GM21619 (cell line): ENCODE results near the gene ZNF529.
"Not testable (repeated sequence)": the region's sequence is repeated elsewhere in the genome, so short reads cannot be mapped to it uniquely, and the experiment has no call there.

ENCODE experiments used
- ATAC-seq: cut with Tn5 transposase; IDR thresholded peaks from one replicate; pipeline ENCODE4 v1.9.1; 2021; ENCODE audit not compliant: unreplicated experiment

Gene ZNF529

DNA sequence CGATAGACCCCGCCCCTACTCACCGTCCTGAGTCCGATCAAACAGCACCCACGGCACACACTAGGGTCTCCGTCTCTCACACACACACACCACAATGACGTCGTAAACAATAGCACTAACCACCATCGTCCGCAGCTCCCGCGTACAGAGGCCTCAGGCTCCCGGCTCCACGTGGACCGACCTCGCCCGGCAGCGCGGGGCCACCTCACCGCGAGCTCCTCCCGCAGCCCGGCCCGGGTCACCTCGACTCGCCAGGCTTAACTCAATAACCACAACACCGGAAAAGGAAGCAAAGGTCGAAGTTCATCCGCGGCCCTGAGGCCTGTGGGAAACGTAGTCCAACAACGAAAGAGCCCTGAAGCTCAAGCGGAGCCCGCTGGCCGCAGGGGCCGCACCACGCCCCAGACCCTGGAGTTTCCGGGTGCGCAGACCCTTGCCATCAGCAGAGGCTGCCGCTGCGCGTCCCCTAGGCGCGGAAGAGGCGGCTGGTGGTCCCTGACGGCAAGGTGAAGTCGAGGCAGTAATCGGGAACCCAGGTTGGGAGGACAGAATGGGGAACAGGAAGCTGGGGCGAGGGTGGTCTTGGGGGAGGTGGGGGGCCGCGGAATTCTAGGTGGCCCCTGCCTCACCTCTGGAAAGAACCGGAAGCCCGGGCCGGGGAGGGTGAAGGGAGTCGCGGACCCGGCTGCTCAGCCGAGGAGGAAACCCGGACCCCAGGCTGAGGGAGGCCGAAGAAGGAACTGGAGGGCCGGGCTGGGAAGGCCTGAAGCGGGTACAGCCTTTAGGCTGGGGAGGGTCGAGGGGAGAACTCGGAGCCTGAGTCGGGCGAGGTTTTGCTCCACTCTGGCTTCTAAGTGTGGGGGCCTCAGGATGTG is at the start of gene ZNF529:
Gene ZNF529 (minus strand): TSS at position 273 of the 875 bp plus-strand sequence. CDS start 946 bp downstream, outside the sequence.
- ATAC-seq = peak; percentile 95

DNA sequence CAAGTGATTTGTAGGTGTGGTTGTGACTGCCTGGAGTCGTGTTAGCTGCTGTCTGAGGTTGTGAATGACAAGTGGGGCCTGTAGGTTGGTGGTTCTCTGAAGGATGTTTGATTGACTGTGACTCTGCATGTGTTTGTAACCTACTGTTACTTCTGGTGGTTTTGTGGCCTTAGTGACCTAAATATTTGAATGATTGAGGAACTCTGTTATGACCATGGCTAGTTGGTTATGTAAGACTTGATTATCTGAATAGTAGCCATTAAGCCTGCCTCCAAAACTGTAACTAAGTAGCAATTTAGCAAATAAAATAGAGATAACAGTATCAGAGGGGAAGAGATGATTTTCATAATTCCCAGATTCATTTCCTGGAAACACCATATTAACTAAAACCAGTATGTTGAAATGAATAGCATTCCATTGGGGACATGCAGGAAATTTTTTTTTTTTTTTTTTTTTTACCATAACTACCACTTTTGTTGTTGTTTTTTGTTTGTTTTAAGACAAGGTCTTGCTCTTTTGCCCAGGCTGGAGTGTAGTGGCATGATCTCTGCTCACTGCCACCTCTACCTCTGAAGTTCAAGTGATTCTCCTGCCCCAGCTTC is 32.9 kb upstream of the ZNF529 start:
- ATAC-seq = no peak

DNA sequence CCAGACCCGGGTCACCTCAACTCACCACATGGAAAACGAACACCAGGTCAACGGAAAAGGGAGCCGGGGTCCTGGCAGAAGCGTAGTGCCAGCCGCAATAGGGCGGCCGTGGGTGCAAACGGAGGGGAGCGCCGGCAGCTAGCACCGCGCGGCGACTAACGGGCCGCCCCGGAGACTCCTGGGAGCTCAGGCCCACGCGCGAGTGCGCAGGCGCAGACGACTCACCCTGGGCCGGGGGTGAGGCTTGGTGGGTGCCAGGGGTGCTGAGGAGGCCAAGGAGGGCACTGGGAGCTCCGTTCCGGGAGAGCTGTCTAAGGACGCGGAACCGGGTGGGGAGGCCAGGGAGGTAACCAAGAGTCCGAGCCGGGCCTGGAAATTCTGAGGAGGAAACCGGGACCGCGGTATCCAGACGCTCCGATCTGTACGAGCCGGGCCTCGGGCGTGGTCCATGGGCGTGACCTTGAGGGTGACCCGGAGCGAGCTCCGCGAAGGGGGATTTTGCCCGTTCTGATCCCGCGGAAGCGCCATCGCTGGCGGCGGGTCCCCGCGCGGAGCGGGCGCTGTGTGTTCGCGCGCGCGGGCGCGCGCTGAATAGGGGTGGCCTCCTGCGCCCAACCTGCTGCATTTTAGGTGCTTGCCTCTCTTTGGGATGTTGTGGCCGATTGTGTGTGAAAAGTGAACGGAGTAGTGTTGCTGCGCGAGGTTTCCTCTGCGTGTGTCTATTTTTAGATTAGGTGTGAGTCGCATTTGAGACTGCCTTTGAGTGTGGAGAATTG is 32.2 kb upstream of the ZNF529 start, which contains the start of gene ZNF382:
Gene ZNF382 (plus strand): TSS at position 213 of the 776 bp plus-strand sequence. CDS start 4,602 bp downstream, outside the sequence.
- ATAC-seq = peak; percentile 55

DNA sequence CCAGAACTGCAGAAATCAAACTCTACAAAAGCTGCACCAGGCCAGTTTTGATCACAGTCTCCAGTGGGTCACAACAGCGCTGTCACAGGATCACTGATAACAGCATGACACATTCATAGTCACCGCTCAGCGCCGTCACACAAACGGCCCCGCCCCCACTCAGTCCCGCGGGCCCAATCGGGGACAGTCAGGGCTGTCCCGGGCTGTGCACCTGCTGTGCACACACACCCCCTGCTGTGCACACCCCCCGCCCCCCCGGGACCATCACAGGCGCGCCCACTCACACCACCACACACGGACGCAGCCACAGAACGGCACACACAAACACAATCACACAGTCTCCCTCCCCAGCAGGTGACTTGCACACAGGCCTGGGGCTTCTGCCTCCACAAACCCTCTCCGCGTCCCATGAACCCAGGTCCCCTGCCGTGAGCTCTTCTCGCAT is 31.6 kb upstream of the ZNF529 start:
- peak; percentile 76 for ATAC-seq

DNA sequence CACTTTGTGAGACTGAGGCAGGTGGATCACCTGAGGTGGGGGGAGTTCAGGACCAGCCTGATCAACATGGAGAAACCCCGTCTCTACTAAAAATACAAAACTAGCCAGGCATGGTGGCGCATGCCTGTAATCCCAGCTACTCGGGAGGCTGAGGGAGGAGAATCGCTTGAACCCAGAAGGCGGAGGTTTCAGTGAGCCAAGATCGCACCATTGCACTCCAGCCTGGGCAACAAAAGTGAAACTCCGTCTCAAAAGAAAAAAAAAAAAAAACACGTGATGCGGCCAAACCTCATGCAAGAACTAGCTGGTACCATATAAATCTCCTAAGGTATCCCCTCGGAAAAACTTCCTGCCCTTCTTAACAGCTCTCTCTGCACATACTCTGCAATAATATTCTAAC is 29.6 kb upstream of the ZNF529 start:
- not testable (repeated sequence) for ATAC-seq

DNA sequence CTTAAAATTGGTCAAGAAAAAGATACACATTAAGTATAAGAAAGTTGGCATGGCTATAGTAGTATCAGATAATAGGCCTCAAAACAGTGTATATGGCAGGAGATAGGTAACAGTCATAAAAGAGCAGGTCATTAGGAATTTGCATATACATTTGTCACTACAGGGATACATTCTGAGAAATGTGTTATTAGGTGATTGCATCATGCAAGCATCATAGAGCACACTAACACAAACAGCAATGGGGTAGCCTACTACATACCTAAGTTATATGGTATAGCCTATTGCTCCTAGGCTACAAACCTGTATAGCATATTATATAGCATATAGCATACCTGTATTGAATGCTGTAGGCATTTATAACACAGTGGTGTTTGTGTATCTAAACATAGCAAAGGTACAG is 6.2 kb upstream of the ZNF529 start:
- ATAC-seq = no peak

DNA sequence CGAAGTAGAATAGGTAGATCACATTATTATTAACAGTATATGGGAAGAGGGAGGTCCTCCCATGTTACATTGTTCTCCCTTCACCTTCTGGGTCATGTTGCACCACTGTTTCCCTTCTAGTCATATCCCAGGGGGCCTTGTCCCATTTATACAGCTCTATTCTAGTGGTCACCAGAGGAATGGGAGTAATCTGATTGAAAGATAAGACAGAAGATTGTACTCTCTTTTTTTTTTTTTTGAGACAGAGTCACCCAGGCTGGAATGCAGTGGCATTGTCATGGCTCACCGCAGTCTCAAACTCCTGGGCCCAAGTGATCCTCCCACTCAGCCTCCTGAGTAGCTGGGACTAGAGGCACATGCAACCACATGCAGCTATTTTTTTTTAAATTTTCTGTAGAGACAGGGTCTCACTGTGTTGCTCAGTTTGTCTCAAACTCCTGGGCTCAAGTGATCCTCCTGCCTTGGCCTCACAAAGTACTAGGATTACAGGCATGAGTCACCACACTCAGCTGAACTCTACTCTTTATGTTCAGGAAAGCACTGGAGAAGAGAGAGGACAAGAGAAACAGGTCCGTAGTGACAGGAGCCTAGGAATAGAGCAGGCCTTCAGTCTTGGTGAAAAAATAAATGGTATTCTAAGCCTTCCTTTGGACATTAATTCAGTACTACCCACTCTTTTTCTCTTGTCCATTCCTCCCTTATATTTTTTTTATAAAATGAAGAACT is 4.3 kb upstream of the ZNF529 start:
- no peak for ATAC-seq

DNA sequence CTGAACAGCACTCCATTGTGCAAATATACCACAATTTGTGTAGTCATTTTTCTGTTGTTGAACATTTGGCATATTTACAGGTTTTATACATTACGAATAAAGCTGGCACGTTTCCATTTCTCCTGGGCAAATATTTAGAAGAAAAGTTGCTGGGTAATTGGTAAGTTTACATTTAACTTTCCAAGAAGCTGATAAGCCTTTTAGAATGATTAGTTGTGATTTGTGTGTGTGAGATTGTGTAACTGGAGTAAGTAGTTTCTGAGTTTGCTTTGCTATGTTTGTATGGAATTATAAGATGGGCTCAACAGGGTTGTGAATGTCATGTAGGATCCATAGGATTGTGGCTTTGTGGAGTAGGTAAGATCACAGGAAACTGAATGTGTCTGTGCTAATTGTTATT is 1.6 kb upstream of the ZNF529 start:
- no peak for ATAC-seq

DNA sequence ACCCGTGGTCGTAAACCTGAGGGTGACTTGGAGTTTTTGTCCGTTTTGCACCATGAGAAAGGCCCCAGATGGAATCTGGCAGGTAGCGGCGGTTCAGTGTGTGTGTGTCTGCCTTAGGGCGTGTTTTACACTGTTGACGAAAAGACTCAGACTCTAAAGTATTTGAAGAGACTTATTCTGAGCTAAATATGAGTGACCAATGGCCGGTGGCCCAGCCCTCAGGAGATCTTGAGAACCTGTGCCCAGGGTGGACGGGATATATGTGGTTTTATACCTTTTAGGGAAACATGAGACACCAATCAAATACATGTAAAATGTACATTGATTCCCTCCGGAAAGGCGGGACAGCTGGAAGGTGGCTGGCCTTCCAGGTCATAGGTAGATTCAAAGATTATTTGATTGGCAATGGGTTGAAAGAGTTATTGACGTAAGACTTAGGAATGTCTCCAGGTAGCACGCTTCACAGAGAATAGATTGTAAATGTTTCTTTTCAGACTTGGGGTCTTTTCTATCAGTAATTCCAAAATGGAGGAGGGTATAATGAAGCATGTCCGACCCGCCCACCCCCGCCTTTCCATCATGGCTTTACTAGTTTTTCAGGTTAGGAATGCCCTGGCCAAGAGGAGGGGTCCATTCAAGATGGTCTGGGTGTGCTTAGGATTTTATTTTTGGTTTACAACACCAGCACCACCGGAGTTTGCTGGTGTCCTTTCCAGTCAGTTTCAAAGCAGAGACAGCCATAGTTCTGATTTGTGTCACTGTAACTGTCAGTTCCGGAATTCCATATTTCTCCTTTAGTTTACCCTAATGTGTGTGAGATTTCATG is 1.0 kb upstream of the ZNF529 start:
- ATAC-seq = no peak

DNA sequence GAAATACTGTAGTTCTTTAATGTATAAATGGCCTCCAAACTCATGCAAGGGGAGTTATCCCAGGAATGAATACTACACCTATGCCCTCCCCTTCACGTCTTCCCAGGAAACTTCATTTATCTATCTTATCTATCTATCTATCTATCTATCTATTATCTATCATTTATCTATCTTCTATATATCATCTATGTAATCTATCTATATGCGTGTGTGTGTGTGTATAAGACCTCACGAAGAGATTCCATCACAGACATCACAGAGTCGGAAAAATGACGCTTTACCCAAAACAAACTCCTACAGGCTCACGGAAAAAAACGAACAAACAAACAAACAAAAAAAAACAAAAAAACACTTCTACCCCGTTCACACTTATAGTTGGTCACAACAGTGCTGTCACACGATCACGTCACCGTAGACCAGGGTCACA is 486 bp downstream of the ZNF529 start:
- no peak for ATAC-seq

DNA sequence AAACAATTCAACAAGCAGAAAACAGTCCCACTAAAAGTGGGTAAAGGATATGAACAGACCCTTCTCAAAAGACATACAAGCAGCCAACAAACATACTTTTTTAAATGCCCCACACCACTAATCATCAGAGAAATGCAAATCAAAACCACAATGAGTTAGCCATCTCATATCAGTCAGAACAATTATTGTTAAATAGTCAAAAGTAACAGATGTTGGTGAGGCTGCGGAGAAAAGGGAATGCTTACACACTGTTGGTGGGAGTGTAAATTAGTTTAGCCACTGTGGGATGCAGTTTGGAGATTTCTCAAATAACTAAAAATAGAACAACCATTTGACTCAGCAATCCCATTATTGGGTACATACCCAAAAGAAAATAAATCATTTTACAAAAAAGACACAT is 8.7 kb downstream of the ZNF529 start:
- ATAC-seq = no peak

DNA sequence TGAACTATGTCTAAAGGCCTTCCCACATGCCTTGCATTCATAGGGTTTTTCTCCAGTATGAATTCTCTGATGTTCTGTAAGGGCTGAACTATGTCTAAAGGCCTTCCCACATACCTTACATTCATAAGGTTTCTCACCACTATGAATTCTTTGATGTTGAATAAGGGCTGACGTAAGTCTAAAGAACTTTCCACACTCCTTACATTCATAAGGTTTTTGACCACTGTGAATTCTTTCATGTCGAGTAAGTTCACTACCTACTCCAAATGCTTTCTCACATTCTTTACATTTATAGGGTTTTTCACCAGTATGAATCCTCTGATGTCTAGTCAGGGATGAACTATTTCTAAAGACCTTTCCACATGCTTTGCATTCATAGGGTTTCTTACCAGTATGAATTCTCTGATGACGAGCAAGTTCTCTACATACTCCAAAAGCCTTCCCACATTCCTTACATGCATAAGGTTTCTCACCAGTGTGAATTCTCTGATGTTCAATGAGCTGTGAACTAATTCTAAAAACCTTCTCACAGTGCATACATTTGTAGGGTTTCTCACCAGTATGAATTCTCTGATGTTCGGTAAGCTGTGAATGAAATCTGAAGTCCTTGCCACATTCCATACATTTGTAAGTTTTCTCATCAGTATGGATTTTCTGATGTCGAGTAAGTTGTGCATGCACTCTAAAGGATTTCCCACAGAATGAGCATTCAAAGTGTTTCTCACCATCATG is 25.9 kb downstream of the ZNF529 start:
- ATAC-seq = no peak

DNA sequence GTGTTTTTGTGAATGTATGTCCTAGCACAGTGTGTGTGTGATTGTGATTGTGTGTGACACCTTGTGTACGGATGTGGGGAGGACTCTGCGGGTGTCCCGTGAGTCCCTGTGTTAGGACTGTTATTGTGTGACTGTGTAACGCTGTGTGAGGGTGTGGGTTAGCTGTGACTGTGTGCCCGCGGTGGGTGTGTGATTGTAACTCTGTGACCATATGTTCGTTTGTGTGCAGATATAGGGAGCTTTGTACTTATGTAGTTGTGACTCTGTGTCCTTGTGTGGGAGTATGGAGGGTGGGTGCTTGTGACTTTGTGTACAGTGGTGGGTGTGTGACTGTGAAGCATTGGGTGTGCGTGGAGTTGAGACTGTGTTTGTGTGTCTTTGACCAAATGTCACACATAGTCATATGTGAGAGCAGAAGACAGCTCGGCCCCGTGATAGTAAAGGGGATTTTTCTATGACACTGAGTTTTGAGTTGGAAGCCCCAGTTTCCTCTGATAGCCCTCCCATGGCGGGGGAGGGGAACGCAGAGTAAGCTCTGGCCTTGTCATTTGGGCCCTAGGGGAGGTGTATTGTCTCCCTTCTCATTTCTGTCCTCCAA is 44.1 kb downstream of the ZNF529 start:
- peak; percentile 12 for ATAC-seq

DNA sequence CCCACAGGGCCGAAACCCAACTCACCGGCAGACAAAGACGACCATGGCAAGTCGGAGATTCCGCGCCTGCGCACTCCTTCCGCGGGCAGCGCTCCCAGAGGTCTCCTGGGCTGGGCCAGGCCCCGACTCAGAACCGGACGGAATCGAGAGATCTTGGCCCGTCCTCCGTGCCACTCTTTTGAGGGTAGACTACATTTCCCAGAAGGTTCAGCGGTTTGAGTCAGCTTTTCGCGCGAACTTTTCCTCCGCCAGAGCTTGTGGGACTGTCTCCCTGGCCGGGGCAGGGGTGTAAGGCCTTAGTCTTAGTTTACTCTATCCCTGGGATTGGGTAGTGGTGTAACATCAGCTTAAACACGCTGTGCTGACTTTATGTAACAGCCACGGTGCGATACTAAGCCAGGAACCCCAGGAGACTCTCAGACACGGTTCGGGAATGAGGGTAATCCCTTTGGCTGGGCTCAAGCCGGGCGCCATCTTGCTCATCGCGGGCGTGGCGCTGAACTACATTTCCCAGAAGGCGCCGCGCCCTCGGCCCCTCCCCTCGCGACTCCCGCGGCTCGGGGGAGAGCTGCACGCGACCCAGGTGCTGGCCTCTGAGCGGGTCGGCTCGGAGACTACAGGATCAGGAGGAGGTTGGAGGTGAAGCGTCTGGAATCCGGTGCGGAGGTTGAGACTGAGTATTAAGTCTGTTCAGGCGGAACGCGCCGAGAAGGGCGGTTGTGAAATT is 44.7 kb downstream of the ZNF529 start, which contains the start of gene ZNF260:
Gene ZNF260 (minus strand): TSS at position 78 of the 727 bp plus-strand sequence. CDS start 13,033 bp downstream, outside the sequence.
- ATAC-seq = peak; percentile 78

DNA sequence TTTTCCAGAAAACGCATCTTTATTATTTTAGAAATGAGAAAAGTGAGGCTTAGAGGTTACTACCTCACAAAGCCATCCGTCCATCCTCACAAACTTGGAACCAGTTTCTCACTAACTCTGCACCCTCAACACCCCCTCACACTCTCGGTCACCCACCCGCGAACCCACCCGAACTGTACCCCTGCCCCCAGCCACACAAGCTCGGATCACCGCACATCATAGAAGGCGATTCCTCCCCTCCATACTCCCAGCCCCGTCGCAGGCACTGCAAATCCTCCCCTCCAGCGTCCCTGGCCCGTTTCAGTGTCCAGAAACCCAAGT is 45.3 kb downstream of the ZNF529 start:
- no peak for ATAC-seq

DNA sequence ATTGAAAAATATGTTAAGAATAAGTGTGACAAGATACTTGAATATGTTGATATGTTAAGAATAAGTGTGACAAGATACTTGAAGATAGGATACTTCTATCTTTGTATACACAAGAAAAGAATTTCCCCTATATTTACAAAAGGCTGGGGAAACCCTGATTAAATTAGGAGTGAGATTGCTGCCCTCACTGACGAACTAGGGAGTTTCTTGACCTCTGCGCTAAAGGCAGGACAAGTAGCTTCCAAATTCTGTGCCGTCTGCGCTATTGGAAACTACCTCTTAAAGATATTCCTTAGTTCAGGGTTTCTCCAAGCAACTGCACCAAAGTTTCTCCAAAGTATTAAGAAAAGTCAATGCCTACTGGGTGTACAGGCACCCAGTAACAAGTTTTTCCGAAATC is 45.8 kb downstream of the ZNF529 start:
- no peak for ATAC-seq

DNA sequence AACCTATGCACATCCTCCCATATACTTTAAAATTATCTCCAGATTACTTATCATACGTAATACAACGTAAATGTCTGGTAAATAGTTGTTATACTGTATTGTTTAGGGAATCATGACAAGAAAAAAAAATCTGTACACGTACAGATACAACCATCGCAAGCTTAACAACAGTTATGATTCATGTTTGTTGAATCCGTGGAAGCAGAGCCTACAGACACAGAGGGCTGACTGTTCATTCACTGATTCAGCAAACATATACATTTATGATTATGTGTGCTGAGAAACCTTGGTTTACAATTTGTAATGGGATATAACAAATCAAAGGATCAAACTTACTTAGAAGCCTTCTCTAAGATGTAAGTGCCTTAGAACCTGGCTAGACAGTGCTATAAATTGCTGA is 46.5 kb downstream of the ZNF529 start:
- ATAC-seq = no peak

DNA sequence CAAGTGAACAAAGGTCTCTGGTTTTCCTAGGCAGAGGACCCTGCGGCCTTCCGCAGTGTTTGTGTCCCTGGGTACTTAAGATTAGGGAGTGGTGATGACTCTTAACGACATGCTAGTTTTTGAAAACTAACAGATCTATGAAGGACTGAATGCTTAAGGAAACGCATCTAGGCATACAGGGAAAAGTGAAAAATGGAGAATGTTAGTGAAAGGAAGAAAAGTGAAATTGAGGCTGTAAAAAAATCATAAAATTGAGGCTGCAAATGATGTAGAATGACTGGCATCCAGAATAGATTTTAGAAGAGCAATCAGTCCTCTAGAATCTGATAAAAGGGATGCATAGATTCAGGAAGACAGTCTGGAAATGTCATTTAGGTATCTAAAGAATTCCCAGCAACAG is 48.5 kb downstream of the ZNF529 start:
- ATAC-seq = no peak
